Measurements from ENCODE around the gene RPS6KA1. TPM values are rescaled to one million over a fixed set of nuclear protein-coding genes. Genes with fewer than 3 reads are reported as not detected.
A peak's percentile ranks its signal among the peaks of the same experiment; 100 is the strongest.

RPS6KA1 gene
- total and polyA plus RNA-seq, 2 donors from 2014 or later: 39.5 to 58.1 TPM

DNA sequence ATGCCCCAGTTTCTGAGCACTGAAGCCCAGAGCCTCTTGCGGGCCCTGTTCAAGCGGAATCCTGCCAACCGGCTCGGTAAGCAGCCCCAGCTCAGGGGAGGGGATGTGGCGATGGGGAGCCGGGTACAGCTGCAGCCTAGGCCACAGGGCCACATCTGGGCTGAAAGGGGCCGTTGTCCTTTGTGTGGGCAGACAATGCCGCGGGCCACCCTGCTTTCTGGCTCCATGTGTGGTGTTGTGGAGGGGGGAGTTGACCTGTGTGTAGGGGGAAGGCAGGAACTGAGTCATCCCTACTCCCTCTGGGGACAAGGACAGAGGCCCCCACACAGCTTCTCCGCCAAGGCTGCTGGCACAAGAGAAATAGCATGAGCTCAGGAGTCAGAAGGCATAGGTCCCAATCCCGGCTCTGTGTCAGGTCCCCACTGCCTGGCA is 26.0 kb downstream of the RPS6KA1 start:
- no peak overlapping the region for H3K27ac ChIP-seq (ENCODE audit: low read depth in 2 of 2, low read length in 2 of 2)
- DNase-seq: no peak
- no peaks in the 10 kb centered on the region for H3K4me1 ChIP-seq (ENCODE audit: control insufficient read depth in 2 of 3, insufficient read depth in 2 of 3, low read depth in 1 of 3, low read length in 3 of 3)
- H3K36me3 ChIP-seq (ENCODE audit: control insufficient read depth in 2 of 3, insufficient read depth in 3 of 3, low read length in 3 of 3): peaks cover 0 to 51% (median 28%) of the 10 kb centered on the region in 3 donors
- H3K4me3 ChIP-seq (ENCODE audit: low read length in 3 of 3): no peak overlapping the region
- no peaks in the 10 kb centered on the region for H3K27me3 ChIP-seq (ENCODE audit: control insufficient read depth, insufficient read depth, low read length)
- H3K9ac ChIP-seq (ENCODE audit: low read length in 3 of 3): no peak overlapping the region
- TF ChIP-seq, protein P1, sequence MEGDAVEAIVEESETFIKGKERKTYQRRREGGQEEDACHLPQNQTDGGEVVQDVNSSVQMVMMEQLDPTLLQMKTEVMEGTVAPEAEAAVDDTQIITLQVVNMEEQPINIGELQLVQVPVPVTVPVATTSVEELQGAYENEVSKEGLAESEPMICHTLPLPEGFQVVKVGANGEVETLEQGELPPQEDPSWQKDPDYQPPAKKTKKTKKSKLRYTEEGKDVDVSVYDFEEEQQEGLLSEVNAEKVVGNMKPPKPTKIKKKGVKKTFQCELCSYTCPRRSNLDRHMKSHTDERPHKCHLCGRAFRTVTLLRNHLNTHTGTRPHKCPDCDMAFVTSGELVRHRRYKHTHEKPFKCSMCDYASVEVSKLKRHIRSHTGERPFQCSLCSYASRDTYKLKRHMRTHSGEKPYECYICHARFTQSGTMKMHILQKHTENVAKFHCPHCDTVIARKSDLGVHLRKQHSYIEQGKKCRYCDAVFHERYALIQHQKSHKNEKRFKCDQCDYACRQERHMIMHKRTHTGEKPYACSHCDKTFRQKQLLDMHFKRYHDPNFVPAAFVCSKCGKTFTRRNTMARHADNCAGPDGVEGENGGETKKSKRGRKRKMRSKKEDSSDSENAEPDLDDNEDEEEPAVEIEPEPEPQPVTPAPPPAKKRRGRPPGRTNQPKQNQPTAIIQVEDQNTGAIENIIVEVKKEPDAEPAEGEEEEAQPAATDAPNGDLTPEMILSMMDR (IDR thresholded peaks at IDR 0.05; ENCODE audit: borderline replicate concordance, extremely low read depth, insufficient read depth): no peak
- no peak for FAIRE-seq
- intact Hi-C loops (cut with DNase I): no loop called here
- no peaks in the 10 kb centered on the region for H3K9me3 ChIP-seq (ENCODE audit: control insufficient read depth in 2 of 3, insufficient read depth in 1 of 3, low read length in 3 of 3)

DNA sequence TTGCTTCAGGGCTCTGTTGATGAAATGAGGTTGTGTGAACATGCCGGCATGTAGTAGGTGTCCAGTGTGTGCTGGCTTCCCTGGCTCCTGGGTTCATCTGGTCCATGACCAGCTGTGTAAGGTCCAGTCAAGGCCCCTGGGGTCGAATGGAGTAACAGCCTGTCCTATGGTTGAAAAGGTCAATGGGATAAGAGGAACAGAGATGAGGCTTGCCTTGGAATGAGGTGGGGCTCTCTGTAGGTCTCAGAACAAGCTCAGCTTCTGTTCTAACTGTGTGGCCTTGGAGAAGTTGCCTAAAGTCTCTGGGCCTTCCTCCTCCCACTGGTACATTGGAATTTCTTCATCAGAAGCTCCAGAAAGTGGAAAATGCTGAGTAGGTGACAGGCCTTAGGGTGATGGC is 26.6 kb downstream of the RPS6KA1 start:
- Histone ChIP-seq H3K9me3 (ENCODE audit: control insufficient read depth in 2 of 3, insufficient read depth in 1 of 3, low read length in 3 of 3) (no peaks in the 10 kb centered on the region), H3K36me3 (ENCODE audit: control insufficient read depth in 2 of 3, insufficient read depth in 3 of 3, low read length in 3 of 3) (peaks cover 0 to 56% (median 32%) of the 10 kb centered on the region in 3 donors), H3K9ac (ENCODE audit: low read length in 3 of 3) (no peak overlapping the region), H3K4me1 (ENCODE audit: control insufficient read depth in 2 of 3, insufficient read depth in 2 of 3, low read depth in 1 of 3, low read length in 3 of 3) (no peaks in the 10 kb centered on the region), H3K27ac (ENCODE audit: low read depth in 2 of 2, low read length in 2 of 2) (no peak overlapping the region), H3K27me3 (ENCODE audit: control insufficient read depth, insufficient read depth, low read length) (no peaks in the 10 kb centered on the region), H3K4me3 (ENCODE audit: low read length in 3 of 3) (no peak overlapping the region)
- TF ChIP-seq, protein P1 (IDR thresholded peaks at IDR 0.05; ENCODE audit: borderline replicate concordance, extremely low read depth, insufficient read depth): no peak
- no peak for DNase-seq
- intact Hi-C loops (cut with DNase I): no loop called here
- FAIRE-seq: no peak

DNA sequence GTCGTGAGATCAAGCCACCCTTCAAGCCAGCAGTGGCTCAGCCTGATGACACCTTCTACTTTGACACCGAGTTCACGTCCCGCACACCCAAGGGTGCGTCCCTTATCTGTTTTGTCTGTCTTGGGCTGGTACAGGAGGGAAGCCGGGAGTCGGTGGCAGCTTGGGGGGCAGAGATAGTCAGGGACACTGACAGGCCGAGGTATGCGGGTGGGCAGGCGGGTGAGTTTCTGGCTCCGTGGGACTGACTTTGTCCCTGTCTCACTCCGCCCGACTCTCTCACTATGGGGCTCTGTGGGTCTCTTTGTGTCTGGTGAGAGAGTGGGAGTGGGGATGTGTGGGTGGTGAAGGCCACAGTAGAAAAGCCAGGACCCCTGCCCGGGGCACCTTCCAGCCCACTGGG is 27.4 kb downstream of the RPS6KA1 start:
- no peaks in the 10 kb centered on the region for H3K27me3 ChIP-seq (ENCODE audit: control insufficient read depth, insufficient read depth, low read length)
- intact Hi-C loops (cut with DNase I): no loop called here
- FAIRE-seq (no peak), DNase-seq (no peak)
- no peak overlapping the region for H3K9ac ChIP-seq (ENCODE audit: low read length in 3 of 3)
- no peak overlapping the region for H3K27ac ChIP-seq (ENCODE audit: low read depth in 2 of 2, low read length in 2 of 2)
- no peak overlapping the region for H3K4me3 ChIP-seq (ENCODE audit: low read length in 3 of 3)
- H3K9me3 ChIP-seq (ENCODE audit: control insufficient read depth in 2 of 3, insufficient read depth in 1 of 3, low read length in 3 of 3): no peaks in the 10 kb centered on the region
- peaks cover 0 to 62% (median 37%) of the 10 kb centered on the region in 3 donors for H3K36me3 ChIP-seq (ENCODE audit: control insufficient read depth in 2 of 3, insufficient read depth in 3 of 3, low read length in 3 of 3)
- no peaks in the 10 kb centered on the region for H3K4me1 ChIP-seq (ENCODE audit: control insufficient read depth in 2 of 3, insufficient read depth in 2 of 3, low read depth in 1 of 3, low read length in 3 of 3)
- TF ChIP-seq, protein P1 (IDR thresholded peaks at IDR 0.05; ENCODE audit: borderline replicate concordance, extremely low read depth, insufficient read depth): no peak

DNA sequence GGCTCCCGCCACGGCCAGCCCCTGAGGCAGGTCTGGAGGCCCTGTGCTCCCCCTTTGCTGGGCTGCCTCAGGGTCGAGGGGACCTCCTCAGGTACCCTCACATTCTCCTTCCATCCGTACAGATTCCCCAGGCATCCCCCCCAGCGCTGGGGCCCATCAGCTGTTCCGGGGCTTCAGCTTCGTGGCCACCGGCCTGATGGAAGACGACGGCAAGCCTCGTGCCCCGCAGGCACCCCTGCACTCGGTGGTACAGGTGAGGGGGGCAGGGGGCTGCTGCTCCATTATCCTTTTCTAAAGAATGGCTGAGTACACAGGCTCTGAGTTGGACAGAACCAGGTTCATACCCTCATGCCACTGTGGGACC is 29.1 kb downstream of the RPS6KA1 start:
- H3K27me3 ChIP-seq (ENCODE audit: control insufficient read depth, insufficient read depth, low read length): no peaks in the 10 kb centered on the region
- peak in 1 of 5 donors; percentile 59 for DNase-seq
- H3K4me1 ChIP-seq (ENCODE audit: control insufficient read depth in 2 of 3, insufficient read depth in 2 of 3, low read depth in 1 of 3, low read length in 3 of 3): no peaks in the 10 kb centered on the region
- peaks cover 0 to 51% (median 36%) of the 10 kb centered on the region in 3 donors for H3K36me3 ChIP-seq (ENCODE audit: control insufficient read depth in 2 of 3, insufficient read depth in 3 of 3, low read length in 3 of 3)
- no peak for FAIRE-seq
- intact Hi-C loops (cut with DNase I): no loop called here
- H3K4me3 ChIP-seq (ENCODE audit: low read length in 3 of 3): no peak overlapping the region
- H3K27ac ChIP-seq (ENCODE audit: low read depth in 2 of 2, low read length in 2 of 2): no peak overlapping the region
- TF ChIP-seq, protein P1 (IDR thresholded peaks at IDR 0.05; ENCODE audit: borderline replicate concordance, extremely low read depth, insufficient read depth): no peak
- no peak overlapping the region for H3K9ac ChIP-seq (ENCODE audit: low read length in 3 of 3)
- no peaks in the 10 kb centered on the region for H3K9me3 ChIP-seq (ENCODE audit: control insufficient read depth in 2 of 3, insufficient read depth in 1 of 3, low read length in 3 of 3)
